ENCODE data around the gene CNPPD1.

CNPPD1 gene

DNA sequence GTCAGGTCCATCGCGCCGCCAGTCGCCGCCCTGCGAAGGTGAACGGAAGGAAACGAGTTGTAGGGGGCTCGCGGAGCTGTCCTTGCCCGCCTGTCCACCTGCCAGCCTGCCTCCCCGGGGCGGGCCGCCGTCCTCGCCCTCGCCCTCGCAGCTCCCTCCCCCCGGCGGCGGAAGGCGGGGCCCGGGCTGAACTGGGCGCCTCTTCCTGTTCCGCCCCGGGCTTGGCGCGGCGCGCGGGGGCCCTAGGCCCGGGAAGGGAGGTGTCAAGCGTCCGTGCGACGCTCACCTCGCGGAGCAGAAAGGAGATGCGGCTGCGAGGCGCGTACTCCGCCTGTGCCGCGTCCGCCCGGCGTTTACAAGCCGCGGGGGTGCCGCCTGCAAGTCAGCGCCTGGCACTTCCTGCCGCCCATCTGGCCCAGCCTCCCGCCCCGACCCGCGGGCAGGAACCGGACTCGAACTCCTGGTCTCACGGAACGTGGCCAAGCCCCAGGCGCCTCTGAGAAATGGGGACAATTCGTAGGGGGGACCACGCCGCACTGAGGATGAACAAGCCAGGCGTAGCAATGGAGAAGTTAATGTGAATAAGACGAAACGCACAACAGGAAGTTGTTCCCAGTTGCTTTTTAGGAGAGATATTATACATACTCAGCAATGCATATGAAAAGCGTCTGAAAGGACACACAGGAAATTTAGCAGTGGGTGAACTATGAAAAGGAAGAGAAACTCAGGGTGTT is at the start of gene CNPPD1:
Gene CNPPD1, minus strand, starts transcription at position 108 of the 734 bp plus-strand sequence. Its CDS starts 97 bp downstream, at position 11.
- Histone ChIP-seq H3K4me3 (ENCODE audit: low read depth, low read length) (peak within 1 kb of the TSS; percentile 83), H3K4me1 (ENCODE audit: control insufficient read depth, insufficient read depth, low read length) (no peaks in the 10 kb centered on the region), H3K9ac (ENCODE audit: low read depth, low read length) (peak within 1 kb of the TSS; percentile 38), H3K27me3 (ENCODE audit: control insufficient read depth, insufficient read depth, low read length) (no peaks in the 10 kb centered on the region), H3K9me3 (ENCODE audit: control insufficient read depth, insufficient read depth, low read length) (no peaks in the 10 kb centered on the region), H3K36me3 (ENCODE audit: control insufficient read depth, insufficient read depth, low read length) (peaks cover 25% of the 10 kb centered on the region)

DNA sequence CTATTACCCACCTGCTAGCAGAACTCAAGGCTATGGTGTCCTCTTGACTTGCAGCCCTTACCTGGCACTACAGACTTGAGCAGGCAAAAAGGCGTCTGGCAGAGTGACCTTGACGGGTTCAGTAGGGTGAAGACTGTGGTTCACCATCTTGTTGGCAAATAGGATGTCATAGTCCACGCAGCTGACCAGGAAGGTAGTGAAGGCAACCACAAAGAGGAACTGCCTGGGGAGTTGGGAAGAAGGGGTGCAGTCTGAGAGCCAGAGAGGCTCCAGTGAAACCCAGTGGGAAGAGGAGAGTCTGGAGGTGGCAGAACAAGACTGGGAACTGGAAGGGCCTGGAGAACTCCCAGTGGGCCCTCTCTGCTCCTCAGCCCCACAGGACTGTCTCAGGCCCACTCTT is 48.6 kb upstream of the CNPPD1 start:
- H3K9me3 ChIP-seq (ENCODE audit: control insufficient read depth, insufficient read depth, low read length): no peaks in the 10 kb centered on the region
- H3K9ac ChIP-seq (ENCODE audit: low read depth, low read length): no peak overlapping the region
- no peaks in the 10 kb centered on the region for H3K27me3 ChIP-seq (ENCODE audit: control insufficient read depth, insufficient read depth, low read length)
- peaks cover 28% of the 10 kb centered on the region for H3K36me3 ChIP-seq (ENCODE audit: control insufficient read depth, insufficient read depth, low read length)
- no peak overlapping the region for H3K4me3 ChIP-seq (ENCODE audit: low read depth, low read length)
- no peaks in the 10 kb centered on the region for H3K4me1 ChIP-seq (ENCODE audit: control insufficient read depth, insufficient read depth, low read length)

DNA sequence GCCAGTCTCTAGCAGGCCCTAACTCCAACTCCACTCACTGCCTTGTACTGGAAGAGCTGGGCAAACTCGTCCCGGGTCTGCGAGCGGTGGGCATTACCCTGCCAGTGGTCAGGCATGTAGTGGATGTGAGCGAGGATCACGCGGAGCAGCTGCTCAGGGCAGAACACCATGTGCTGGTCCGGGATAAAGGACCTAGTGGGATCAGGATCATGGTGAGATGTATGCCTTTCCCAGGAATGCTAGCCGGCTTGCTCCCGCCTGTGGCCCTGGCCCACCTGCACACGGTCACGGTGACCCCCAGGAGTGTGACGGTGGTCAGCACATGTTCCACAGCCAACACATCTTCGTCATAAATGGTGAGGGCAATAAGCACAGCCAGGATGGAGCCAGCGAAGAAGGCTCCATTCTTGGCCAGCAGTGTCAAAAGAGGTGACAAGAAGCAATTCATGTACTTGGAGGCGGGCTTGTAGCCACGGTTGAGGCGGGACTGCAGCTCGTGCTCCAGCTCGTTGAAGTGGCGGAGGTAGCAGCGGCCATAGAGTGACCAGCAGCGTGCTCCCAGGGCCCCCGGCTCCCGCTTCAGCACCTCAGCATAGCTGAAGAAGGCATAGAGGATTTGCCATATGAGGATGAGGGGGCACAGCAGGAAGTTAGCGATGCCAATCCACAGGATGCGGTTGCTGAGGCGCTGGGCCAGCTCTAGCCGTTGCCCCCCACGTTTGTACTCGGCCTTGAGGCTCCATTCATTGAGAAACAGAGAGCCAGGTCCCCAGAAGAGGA is 47.3 kb upstream of the CNPPD1 start:
- H3K4me1 ChIP-seq (ENCODE audit: control insufficient read depth, insufficient read depth, low read length): peaks cover 3% of the 10 kb centered on the region
- H3K27me3 ChIP-seq (ENCODE audit: control insufficient read depth, insufficient read depth, low read length): no peaks in the 10 kb centered on the region
- H3K9ac ChIP-seq (ENCODE audit: low read depth, low read length): no peak overlapping the region
- peaks cover 29% of the 10 kb centered on the region for H3K36me3 ChIP-seq (ENCODE audit: control insufficient read depth, insufficient read depth, low read length)
- H3K9me3 ChIP-seq (ENCODE audit: control insufficient read depth, insufficient read depth, low read length): no peaks in the 10 kb centered on the region
- H3K4me3 ChIP-seq (ENCODE audit: low read depth, low read length): no peak overlapping the region

DNA sequence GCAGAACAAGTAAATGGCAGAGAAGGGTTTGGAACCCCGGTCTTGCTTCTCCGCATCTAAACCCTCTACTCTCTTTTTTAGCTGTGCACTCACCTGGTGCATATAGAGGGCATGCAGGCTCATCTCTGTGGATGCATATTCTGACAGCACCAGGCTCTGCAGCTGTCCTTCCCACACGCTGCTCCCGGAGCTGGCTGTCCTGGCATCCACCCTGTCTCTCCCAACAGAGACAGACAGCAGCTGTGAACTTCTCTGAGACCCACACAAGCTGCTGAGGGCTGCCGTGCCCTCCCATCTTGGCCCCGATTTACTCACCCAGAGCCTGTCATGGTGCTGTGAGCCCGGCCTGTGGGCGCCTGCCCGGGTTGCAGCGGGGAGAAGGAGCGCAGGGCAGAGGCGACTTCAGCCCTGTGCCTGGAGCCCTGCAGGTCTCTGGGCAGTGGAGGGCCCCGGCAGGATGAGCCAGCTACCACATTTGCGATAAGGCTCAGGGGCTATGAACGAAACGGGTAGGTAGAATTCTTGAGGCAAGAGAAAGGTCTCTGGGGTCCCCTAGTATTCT is 45.3 kb upstream of the CNPPD1 start:
- peaks cover 29% of the 10 kb centered on the region for H3K36me3 ChIP-seq (ENCODE audit: control insufficient read depth, insufficient read depth, low read length)
- H3K4me1 ChIP-seq (ENCODE audit: control insufficient read depth, insufficient read depth, low read length): peaks cover 3% of the 10 kb centered on the region
- no peak overlapping the region for H3K9ac ChIP-seq (ENCODE audit: low read depth, low read length)
- no peaks in the 10 kb centered on the region for H3K9me3 ChIP-seq (ENCODE audit: control insufficient read depth, insufficient read depth, low read length)
- H3K4me3 ChIP-seq (ENCODE audit: low read depth, low read length): no peak overlapping the region
- no peaks in the 10 kb centered on the region for H3K27me3 ChIP-seq (ENCODE audit: control insufficient read depth, insufficient read depth, low read length)

DNA sequence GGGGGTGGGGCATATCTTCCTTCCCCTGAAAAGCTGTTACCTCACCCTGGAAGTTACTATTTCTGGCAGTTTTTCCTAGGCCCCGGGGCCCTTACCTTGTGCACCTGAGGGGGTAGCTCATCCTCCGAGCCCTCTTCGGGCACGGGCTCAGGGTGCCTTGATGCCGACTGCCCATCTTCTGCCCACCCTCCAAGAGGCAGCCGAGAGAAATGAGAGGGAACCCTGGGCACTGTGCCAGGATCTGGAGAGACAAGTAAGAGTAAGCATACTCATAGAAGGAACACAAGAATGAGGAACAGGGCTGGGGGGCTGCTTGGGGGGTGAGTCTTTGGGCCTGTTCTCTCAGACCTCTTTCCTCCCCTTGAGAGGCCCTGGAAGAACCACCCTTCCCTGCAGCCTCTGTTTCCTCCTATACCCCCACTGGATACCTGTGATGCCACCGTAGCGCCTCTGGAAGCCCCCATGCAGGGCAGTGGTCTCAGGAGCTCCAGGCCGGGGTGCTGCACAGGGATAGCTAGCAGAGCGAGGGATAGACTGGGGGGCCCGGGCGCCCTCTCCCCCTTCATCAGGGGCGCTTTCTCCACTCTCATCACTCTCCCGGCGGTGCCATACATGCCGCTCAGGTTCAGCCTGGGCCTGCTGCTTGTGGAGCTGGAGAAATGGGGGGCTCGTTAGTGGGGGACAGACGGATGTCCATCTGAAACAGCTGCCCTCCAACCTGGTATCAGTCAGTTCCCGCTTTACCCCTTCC is 44.1 kb upstream of the CNPPD1 start:
- Histone ChIP-seq H3K9me3 (ENCODE audit: control insufficient read depth, insufficient read depth, low read length) (no peaks in the 10 kb centered on the region), H3K36me3 (ENCODE audit: control insufficient read depth, insufficient read depth, low read length) (peaks cover 29% of the 10 kb centered on the region), H3K4me3 (ENCODE audit: low read depth, low read length) (no peak overlapping the region), H3K9ac (ENCODE audit: low read depth, low read length) (no peak overlapping the region), H3K4me1 (ENCODE audit: control insufficient read depth, insufficient read depth, low read length) (peaks cover 5% of the 10 kb centered on the region), H3K27me3 (ENCODE audit: control insufficient read depth, insufficient read depth, low read length) (no peaks in the 10 kb centered on the region)

DNA sequence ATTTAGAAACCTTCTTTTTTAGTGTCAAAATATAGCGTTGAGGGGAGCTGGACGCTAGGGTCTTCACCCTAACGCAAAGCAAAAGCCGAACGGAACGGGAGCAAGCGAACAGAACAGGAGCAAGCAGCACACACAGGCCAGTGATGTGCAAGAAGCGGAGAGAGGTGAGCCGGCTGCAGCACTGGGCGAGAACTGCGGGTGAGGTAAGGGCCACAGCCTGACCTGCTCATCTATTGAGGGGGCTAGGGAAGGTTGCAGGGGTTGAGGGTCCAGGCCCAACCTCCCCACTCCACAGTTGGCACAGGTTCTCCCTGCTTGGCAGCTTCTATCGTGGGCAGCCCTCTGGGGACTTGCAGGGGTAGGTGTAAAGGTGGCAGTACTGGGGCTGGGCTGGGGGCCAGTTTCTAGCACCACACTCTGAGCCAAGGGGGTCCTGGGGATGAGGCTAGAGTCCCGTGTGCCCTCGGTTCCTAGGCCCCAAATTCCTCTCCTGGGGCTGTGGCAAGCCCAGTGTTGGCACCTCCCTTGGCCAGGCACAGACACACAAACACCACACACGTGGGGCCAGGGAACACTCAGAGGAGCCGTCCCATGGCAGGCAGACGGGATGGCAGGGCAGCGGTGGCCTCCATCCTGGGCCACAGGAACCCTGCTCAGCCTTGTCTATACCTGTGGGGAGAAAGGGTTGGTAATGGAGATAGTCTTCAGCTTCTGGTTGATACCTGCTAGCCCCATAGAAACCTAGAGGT is 43.2 kb upstream of the CNPPD1 start:
- H3K4me3 ChIP-seq (ENCODE audit: low read depth, low read length): no peak overlapping the region
- no peaks in the 10 kb centered on the region for H3K9me3 ChIP-seq (ENCODE audit: control insufficient read depth, insufficient read depth, low read length)
- no peaks in the 10 kb centered on the region for H3K27me3 ChIP-seq (ENCODE audit: control insufficient read depth, insufficient read depth, low read length)
- peaks cover 21% of the 10 kb centered on the region for H3K36me3 ChIP-seq (ENCODE audit: control insufficient read depth, insufficient read depth, low read length)
- H3K9ac ChIP-seq (ENCODE audit: low read depth, low read length): peak overlapping the region; percentile 47
- peaks cover 5% of the 10 kb centered on the region for H3K4me1 ChIP-seq (ENCODE audit: control insufficient read depth, insufficient read depth, low read length)

DNA sequence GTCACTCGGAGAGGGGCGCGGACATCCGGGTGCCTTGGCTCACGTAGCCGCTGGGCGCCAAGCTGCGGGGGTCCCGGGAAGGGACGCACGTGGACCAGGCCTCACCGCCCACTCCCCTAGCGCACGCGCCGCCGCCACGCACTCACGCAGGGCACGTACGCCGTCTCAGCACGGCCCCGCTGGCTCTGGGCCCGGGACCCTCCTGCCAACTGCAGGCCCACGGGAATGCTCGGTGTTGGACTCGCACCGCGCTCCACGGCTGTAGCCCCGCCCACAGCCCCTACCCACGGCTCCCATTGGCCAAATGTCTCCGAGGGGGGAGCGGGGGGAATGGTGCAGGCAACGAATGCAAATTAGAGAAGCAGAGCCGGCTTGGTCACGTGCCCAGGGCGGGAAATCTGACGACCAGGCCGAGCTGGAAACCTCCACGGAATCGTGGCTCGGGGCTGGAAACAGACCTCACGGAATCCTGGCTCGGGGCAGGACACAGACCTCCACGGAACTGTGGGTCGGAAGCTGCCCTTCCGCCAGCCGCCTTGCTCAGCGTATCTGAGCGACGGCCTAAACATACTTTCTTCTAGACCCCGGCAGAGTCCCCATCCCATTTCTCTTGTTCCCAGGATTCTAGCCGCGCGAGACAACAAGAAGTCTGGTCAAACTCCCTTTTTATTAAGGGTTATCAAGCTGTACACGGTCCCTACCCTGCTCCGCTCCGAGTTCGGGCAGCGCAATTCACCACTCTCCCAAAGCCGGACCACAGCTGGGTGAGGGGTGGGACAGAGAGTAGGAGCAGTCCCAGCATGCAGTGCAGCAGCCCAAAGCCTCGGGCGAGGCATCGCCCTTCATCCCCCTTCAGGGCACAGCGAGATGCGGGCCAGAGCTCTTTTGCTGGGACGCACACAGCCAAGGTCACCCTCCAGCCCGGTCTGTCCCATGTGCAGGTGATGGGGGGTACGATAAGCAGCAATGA is 42.3 kb upstream of the CNPPD1 start, which contains the start of gene ABCB6:
Gene ABCB6, minus strand, starts transcription at position 227 of the 970 bp plus-strand sequence. CDS start 285 bp downstream, outside the sequence.
- peaks cover 5% of the 10 kb centered on the region for H3K4me1 ChIP-seq (ENCODE audit: control insufficient read depth, insufficient read depth, low read length)
- peak within 1 kb of the TSS; percentile 47 for H3K9ac ChIP-seq (ENCODE audit: low read depth, low read length)
- no peaks in the 10 kb centered on the region for H3K27me3 ChIP-seq (ENCODE audit: control insufficient read depth, insufficient read depth, low read length)
- H3K9me3 ChIP-seq (ENCODE audit: control insufficient read depth, insufficient read depth, low read length): no peaks in the 10 kb centered on the region
- peak within 1 kb of the TSS; percentile 79 for H3K4me3 ChIP-seq (ENCODE audit: low read depth, low read length)
- H3K36me3 ChIP-seq (ENCODE audit: control insufficient read depth, insufficient read depth, low read length): peaks cover 16% of the 10 kb centered on the region

DNA sequence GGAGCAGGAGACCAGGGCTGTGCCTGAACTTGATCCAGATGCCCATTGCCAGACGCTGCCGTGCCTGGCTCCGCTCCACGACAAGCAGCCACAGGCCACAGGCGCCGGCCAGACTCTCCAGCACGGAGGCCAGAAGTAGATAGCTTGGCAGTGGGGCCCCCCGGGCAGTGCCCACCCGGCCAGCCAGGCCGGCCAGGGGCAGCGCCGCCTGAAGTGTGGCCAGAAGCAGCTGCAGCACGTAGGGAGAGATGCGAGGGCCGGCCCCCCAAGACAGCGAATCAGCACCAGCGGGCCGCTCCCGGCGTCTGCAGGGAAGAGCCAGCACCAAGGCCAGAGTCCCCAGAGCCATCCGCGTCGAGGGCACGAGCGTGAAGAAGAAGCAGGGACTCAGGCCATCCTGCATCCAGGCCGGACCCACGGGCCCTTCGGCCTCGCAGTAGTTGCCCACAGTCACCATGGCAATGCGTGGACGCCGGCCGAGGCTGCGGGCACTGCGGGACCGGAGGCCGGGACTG is 41.5 kb upstream of the CNPPD1 start:
- Histone ChIP-seq H3K9me3 (ENCODE audit: control insufficient read depth, insufficient read depth, low read length) (no peaks in the 10 kb centered on the region), H3K9ac (ENCODE audit: low read depth, low read length) (no peak overlapping the region), H3K27me3 (ENCODE audit: control insufficient read depth, insufficient read depth, low read length) (no peaks in the 10 kb centered on the region), H3K36me3 (ENCODE audit: control insufficient read depth, insufficient read depth, low read length) (peaks cover 9% of the 10 kb centered on the region), H3K4me1 (ENCODE audit: control insufficient read depth, insufficient read depth, low read length) (peaks cover 5% of the 10 kb centered on the region), H3K4me3 (ENCODE audit: low read depth, low read length) (peak overlapping the region; percentile 79)

DNA sequence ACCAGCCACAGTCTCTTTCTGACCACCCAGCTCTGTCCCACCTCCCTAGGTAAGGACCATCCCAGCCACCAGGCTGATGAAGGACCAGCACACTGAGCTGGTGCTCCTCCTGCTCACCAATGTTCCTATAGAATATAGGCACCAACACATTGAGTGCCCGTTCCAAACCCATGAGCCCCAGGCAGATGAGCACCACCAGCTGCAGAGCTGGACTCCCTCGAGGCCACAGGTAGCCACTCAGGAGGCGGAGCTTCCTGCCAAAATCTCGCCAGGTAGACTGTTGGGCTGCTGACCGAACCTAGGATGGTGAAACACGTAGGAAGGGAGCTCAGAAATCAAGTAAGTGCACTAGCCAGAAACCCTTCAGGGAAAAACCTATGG is 39.8 kb upstream of the CNPPD1 start:
- H3K4me3 ChIP-seq (ENCODE audit: low read depth, low read length): peak overlapping the region; percentile 13
- no peak overlapping the region for H3K9ac ChIP-seq (ENCODE audit: low read depth, low read length)
- peaks cover 5% of the 10 kb centered on the region for H3K4me1 ChIP-seq (ENCODE audit: control insufficient read depth, insufficient read depth, low read length)
- no peaks in the 10 kb centered on the region for H3K27me3 ChIP-seq (ENCODE audit: control insufficient read depth, insufficient read depth, low read length)
- H3K9me3 ChIP-seq (ENCODE audit: control insufficient read depth, insufficient read depth, low read length): no peaks in the 10 kb centered on the region
- peaks cover 11% of the 10 kb centered on the region for H3K36me3 ChIP-seq (ENCODE audit: control insufficient read depth, insufficient read depth, low read length)

DNA sequence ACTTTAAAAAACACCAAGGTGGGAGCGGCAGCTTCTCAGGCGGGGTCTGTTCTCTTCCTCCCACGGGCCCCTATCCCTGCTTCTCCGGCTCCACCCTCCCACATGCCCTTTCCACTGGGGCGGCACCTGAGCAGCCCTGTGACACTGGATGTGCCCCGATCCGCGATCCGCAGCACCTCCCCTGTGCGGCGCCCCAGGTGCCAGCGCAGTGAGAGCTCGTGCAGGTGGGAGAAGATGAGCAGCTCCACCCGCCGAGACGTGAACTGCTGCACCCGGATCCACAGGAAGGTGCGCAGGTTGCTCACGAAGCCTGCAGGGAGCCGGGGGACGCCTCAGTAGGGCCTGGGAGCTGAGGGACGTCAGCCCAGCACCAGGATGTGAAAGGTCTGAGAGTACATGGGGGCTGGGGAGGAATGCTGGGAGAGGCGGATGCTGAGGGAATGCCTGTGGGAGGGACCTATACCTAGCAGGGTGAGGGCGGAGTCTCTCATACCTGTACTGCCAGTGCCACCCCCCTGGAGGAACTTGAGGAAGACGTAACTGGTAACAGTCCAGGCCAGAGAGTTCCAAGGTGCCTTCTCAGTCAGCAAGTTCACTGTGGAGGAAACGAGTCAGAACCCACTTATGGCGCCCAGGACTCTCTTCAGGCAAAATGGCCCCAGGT is 39.3 kb upstream of the CNPPD1 start:
- Histone ChIP-seq H3K27me3 (ENCODE audit: control insufficient read depth, insufficient read depth, low read length) (no peaks in the 10 kb centered on the region), H3K36me3 (ENCODE audit: control insufficient read depth, insufficient read depth, low read length) (peaks cover 11% of the 10 kb centered on the region), H3K4me3 (ENCODE audit: low read depth, low read length) (peak overlapping the region; percentile 13), H3K4me1 (ENCODE audit: control insufficient read depth, insufficient read depth, low read length) (peaks cover 5% of the 10 kb centered on the region), H3K9ac (ENCODE audit: low read depth, low read length) (no peak overlapping the region), H3K9me3 (ENCODE audit: control insufficient read depth, insufficient read depth, low read length) (no peaks in the 10 kb centered on the region)
